ENCODE data around the gene CPT2.
"Not testable (repeated sequence)": the region's sequence is repeated elsewhere in the genome, so short reads cannot be mapped to it uniquely, and the experiment has no call there.

Gene CPT2

GRCh38 chr1:53203466-53203865, 6.8 kb downstream of the CPT2 start:
- Histone ChIP-seq H3K27me3 (ENCODE audit: control insufficient read depth, insufficient read depth, low read length) (no peaks in the 10 kb centered on the region), H3K4me1 (ENCODE audit: control insufficient read depth, insufficient read depth, low read length) (no peaks in the 10 kb centered on the region), H3K36me3 (ENCODE audit: control insufficient read depth, insufficient read depth, low read length) (peaks cover 17% of the 10 kb centered on the region), H3K9ac (ENCODE audit: low read depth, low read length) (no peak overlapping the region), H3K4me3 (ENCODE audit: low read depth, low read length) (no peak overlapping the region), H3K9me3 (ENCODE audit: control insufficient read depth, insufficient read depth, low read length) (peaks cover 14% of the 10 kb centered on the region)

GRCh38 chr1:53205496-53205895, 8.9 kb downstream of the CPT2 start:
- not testable (repeated sequence) for H3K27me3 ChIP-seq (ENCODE audit: control insufficient read depth, insufficient read depth, low read length); H3K9ac ChIP-seq (ENCODE audit: low read depth, low read length); H3K4me1 ChIP-seq (ENCODE audit: control insufficient read depth, insufficient read depth, low read length); H3K4me3 ChIP-seq (ENCODE audit: low read depth, low read length)
- peaks cover 24% of the 10 kb centered on the region for H3K36me3 ChIP-seq (ENCODE audit: control insufficient read depth, insufficient read depth, low read length)
- H3K9me3 ChIP-seq (ENCODE audit: control insufficient read depth, insufficient read depth, low read length): peaks cover 14% of the 10 kb centered on the region

DNA sequence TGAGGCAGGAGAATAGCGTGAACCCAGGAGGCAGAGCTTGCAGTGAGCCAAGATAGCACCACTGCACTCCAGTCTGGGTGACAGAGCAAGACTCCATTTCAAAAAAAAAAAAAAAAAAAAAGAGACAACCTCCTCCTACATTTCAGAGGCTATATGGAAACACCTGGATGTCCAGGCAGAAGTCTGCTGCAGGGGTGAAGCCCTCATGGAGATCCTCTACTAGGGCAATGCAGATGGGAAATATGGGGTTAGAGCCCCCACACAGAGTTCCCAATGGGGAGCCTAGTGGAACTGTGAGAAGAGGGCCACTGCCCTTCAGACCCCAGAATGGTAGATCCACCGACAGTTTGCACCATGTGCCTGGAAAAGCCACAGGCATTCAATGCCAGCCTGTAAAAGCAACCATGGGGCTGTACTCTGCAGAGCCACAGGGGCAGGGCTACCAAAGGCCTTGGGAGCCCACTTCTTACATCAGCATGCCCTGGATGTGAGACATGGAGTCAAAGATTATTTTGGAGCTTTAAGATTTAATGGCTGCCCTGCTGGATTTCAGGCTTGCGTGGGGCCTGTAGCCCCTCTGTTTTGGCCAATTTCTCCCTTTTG, 9.6 kb downstream of the CPT2 start:
- Histone ChIP-seq H3K36me3 (ENCODE audit: control insufficient read depth, insufficient read depth, low read length) (peaks cover 24% of the 10 kb centered on the region), H3K9me3 (ENCODE audit: control insufficient read depth, insufficient read depth, low read length) (peaks cover 14% of the 10 kb centered on the region)
- not testable (repeated sequence) for H3K9ac ChIP-seq (ENCODE audit: low read depth, low read length); H3K27me3 ChIP-seq (ENCODE audit: control insufficient read depth, insufficient read depth, low read length); H3K4me3 ChIP-seq (ENCODE audit: low read depth, low read length); H3K4me1 ChIP-seq (ENCODE audit: control insufficient read depth, insufficient read depth, low read length)

- Histone ChIP-seq H3K9ac (ENCODE audit: low read depth, low read length) (no peak overlapping the region), H3K27me3 (ENCODE audit: control insufficient read depth, insufficient read depth, low read length) (no peaks in the 10 kb centered on the region), H3K36me3 (ENCODE audit: control insufficient read depth, insufficient read depth, low read length) (peaks cover 24% of the 10 kb centered on the region), H3K4me1 (ENCODE audit: control insufficient read depth, insufficient read depth, low read length) (no peaks in the 10 kb centered on the region), H3K9me3 (ENCODE audit: control insufficient read depth, insufficient read depth, low read length) (peaks cover 14% of the 10 kb centered on the region), H3K4me3 (ENCODE audit: low read depth, low read length) (no peak overlapping the region)
These were observed 10.2 kb downstream of the CPT2 start for GRCh38 chr1:53206735-53207379.

- Histone ChIP-seq H3K9me3 (ENCODE audit: control insufficient read depth, insufficient read depth, low read length) (peaks cover 14% of the 10 kb centered on the region), H3K36me3 (ENCODE audit: control insufficient read depth, insufficient read depth, low read length) (peaks cover 18% of the 10 kb centered on the region), H3K4me1 (ENCODE audit: control insufficient read depth, insufficient read depth, low read length) (no peaks in the 10 kb centered on the region), H3K4me3 (ENCODE audit: low read depth, low read length) (no peak overlapping the region), H3K9ac (ENCODE audit: low read depth, low read length) (no peak overlapping the region), H3K27me3 (ENCODE audit: control insufficient read depth, insufficient read depth, low read length) (no peaks in the 10 kb centered on the region)
These were observed 11.1 kb downstream of the CPT2 start for GRCh38 chr1:53207726-53208125.

GRCh38 chr1:53210352-53210751, 13.7 kb downstream of the CPT2 start:
- Histone ChIP-seq H3K4me3 (ENCODE audit: low read depth, low read length) (no peak overlapping the region), H3K36me3 (ENCODE audit: control insufficient read depth, insufficient read depth, low read length) (peaks cover 23% of the 10 kb centered on the region), H3K9ac (ENCODE audit: low read depth, low read length) (no peak overlapping the region), H3K9me3 (ENCODE audit: control insufficient read depth, insufficient read depth, low read length) (peaks cover 8% of the 10 kb centered on the region), H3K4me1 (ENCODE audit: control insufficient read depth, insufficient read depth, low read length) (no peaks in the 10 kb centered on the region), H3K27me3 (ENCODE audit: control insufficient read depth, insufficient read depth, low read length) (no peaks in the 10 kb centered on the region)

DNA sequence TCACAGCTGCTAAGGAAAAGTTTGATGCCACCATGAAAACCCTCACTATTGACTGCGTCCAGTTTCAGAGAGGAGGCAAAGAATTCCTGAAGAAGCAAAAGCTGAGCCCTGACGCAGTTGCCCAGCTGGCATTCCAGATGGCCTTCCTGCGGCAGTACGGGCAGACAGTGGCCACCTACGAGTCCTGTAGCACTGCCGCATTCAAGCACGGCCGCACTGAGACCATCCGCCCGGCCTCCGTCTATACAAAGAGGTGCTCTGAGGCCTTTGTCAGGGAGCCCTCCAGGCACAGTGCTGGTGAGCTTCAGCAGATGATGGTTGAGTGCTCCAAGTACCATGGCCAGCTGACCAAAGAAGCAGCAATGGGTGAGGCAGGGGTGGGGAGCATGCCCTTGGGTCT, 14.3 kb downstream of the CPT2 start:
- H3K9ac ChIP-seq (ENCODE audit: low read depth, low read length): no peak overlapping the region
- H3K27me3 ChIP-seq (ENCODE audit: control insufficient read depth, insufficient read depth, low read length): no peaks in the 10 kb centered on the region
- H3K4me1 ChIP-seq (ENCODE audit: control insufficient read depth, insufficient read depth, low read length): no peaks in the 10 kb centered on the region
- no peak overlapping the region for H3K4me3 ChIP-seq (ENCODE audit: low read depth, low read length)
- peaks cover 5% of the 10 kb centered on the region for H3K9me3 ChIP-seq (ENCODE audit: control insufficient read depth, insufficient read depth, low read length)
- H3K36me3 ChIP-seq (ENCODE audit: control insufficient read depth, insufficient read depth, low read length): peaks cover 20% of the 10 kb centered on the region

DNA sequence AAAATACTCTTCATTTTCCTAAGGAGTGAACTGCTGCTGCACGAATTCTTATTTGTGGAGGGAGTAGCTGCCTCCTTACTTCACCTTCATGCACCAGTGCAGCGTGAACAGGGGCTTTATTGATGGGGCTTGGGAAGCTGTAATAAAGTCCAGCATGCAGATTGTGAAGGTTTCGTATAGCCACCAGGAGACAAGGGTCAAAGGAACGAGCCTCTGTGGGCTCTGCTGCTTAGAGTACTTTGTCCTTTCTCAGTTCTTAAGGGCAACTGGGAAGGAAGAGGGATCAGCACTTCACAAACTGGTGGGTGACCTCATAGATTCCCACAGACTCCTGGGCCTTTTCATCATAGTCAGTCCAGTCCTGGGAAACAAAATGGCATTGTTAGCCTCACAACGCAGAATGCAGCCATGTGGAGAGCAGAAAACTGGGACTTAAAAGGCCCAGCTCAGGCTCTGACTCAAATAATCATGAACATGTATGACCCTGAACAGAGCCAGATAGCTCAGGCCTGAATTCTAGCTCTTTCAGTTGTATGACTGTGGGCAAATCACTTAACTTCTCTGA, 17.8 kb downstream of the CPT2 start:
- H3K9me3 ChIP-seq (ENCODE audit: control insufficient read depth, insufficient read depth, low read length): no peaks in the 10 kb centered on the region
- H3K36me3 ChIP-seq (ENCODE audit: control insufficient read depth, insufficient read depth, low read length): peaks cover 10% of the 10 kb centered on the region
- H3K9ac ChIP-seq (ENCODE audit: low read depth, low read length): no peak overlapping the region
- no peak overlapping the region for H3K4me3 ChIP-seq (ENCODE audit: low read depth, low read length)
- H3K4me1 ChIP-seq (ENCODE audit: control insufficient read depth, insufficient read depth, low read length): no peaks in the 10 kb centered on the region
- no peaks in the 10 kb centered on the region for H3K27me3 ChIP-seq (ENCODE audit: control insufficient read depth, insufficient read depth, low read length)

DNA sequence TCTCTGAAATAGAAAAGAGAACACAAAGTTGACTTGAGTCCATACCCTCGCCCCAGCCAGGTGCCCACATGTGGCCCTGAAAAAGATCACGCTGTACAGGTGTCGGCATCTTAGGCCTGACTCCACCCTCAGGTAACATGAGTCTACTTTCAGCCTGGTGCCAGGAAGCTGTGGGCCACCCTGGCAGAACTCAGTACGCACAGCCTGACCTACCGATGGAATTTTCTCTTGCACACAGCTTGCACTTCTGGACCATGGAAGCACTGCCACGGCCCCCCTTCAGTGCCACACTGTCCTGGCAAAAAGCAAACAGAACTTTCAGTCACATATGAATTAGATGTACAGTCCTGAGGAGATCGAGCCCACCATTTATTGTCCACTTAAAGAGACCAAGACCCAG, 21.6 kb downstream of the CPT2 start:
- no peaks in the 10 kb centered on the region for H3K27me3 ChIP-seq (ENCODE audit: control insufficient read depth, insufficient read depth, low read length)
- H3K4me1 ChIP-seq (ENCODE audit: control insufficient read depth, insufficient read depth, low read length): peaks cover 6% of the 10 kb centered on the region
- no peak overlapping the region for H3K9ac ChIP-seq (ENCODE audit: low read depth, low read length)
- no peak overlapping the region for H3K4me3 ChIP-seq (ENCODE audit: low read depth, low read length)
- no peaks in the 10 kb centered on the region for H3K9me3 ChIP-seq (ENCODE audit: control insufficient read depth, insufficient read depth, low read length)
- peaks cover 7% of the 10 kb centered on the region for H3K36me3 ChIP-seq (ENCODE audit: control insufficient read depth, insufficient read depth, low read length)

DNA sequence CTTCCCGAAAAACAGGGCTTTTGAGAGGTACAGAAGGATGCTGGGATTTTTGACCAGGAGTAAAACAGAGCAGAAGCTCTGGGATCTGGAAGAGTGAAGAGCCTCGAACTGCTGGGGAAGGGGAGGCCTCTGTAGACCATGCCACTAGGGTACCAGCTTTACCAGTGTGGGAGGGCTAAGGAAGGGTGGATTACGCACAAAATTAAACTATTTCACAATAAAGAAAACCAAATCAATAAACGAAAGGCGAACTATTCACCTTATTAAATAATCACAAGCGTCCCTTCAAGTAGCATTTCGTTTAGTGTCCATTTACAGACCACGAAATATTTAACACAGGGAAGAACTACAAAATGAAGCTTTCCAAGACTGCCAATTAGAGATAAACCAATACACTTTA, 23.1 kb downstream of the CPT2 start:
- Histone ChIP-seq H3K27me3 (ENCODE audit: control insufficient read depth, insufficient read depth, low read length) (no peaks in the 10 kb centered on the region), H3K4me1 (ENCODE audit: control insufficient read depth, insufficient read depth, low read length) (peaks cover 6% of the 10 kb centered on the region), H3K36me3 (ENCODE audit: control insufficient read depth, insufficient read depth, low read length) (no peaks in the 10 kb centered on the region), H3K4me3 (ENCODE audit: low read depth, low read length) (peak overlapping the region; percentile 94), H3K9me3 (ENCODE audit: control insufficient read depth, insufficient read depth, low read length) (no peaks in the 10 kb centered on the region), H3K9ac (ENCODE audit: low read depth, low read length) (peak overlapping the region; percentile 6)

DNA sequence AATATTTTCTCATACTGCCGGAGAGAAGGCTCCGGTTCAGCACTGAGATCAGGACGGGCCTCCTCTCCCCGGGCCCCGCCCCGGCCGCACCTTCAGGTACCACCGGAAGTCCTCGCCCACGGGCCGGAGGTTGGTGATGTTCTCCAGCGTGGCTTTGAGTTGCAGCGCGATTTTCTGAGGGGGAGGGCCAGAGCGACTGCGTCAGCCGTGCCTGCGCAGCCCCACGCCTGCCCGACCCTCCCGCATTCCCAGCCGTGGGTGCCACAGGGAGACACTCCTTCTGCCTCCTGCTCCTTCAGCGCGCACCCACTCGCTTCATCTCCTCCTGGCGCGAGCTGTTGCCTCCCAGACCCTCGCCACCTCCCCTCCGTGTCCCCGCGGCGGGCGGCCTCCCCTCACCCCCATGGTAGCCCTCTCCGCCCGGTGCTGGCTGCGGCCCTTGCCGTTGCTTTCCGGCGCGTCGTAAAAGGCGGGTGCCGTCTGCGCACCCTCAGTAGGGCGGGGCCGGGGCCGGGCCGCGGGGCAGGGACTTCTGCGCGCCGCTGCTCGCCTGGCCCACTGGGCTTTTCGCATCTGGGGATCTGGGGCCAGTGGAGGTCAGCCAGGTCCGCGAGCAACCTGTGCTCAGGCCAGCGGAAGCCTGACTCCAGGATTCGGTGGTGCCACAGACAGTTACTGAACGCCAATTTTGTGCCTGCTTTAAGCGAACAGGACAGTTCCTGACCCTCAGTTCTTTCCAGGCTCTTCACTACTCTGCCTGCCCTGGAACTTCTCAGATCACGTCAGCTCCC, 23.7 kb downstream of the CPT2 start, which contains the start of gene CZIB:
Gene CZIB, minus strand, starts transcription at position 464 of the 791 bp plus-strand sequence. Its CDS starts 59 bp downstream, at position 405.
- Histone ChIP-seq H3K27me3 (ENCODE audit: control insufficient read depth, insufficient read depth, low read length) (no peaks in the 10 kb centered on the region), H3K9ac (ENCODE audit: low read depth, low read length) (peak within 1 kb of the TSS; percentile 70), H3K4me3 (ENCODE audit: low read depth, low read length) (peak within 1 kb of the TSS; percentile 94), H3K4me1 (ENCODE audit: control insufficient read depth, insufficient read depth, low read length) (peaks cover 6% of the 10 kb centered on the region), H3K9me3 (ENCODE audit: control insufficient read depth, insufficient read depth, low read length) (no peaks in the 10 kb centered on the region), H3K36me3 (ENCODE audit: control insufficient read depth, insufficient read depth, low read length) (no peaks in the 10 kb centered on the region)
